Activated CD8-positive, alpha-beta memory T cell treated with anti-CD3 and anti-CD28 coated beads, Interleukin-2, amount 50 U/mL, for 24 hours (primary cell): ENCODE measurements around the gene ULK1.

ENCODE experiments used
- DNase-seq: peaks from one replicate; pipeline ENCODE4 v3.0.0-alpha.2; 2020; ENCODE audit errors: extremely low read depth

Gene ULK1

GRCh38 chr12:131892711-131893604, 1.5 kb upstream of the ULK1 start:
- no peak for DNase-seq

DNA sequence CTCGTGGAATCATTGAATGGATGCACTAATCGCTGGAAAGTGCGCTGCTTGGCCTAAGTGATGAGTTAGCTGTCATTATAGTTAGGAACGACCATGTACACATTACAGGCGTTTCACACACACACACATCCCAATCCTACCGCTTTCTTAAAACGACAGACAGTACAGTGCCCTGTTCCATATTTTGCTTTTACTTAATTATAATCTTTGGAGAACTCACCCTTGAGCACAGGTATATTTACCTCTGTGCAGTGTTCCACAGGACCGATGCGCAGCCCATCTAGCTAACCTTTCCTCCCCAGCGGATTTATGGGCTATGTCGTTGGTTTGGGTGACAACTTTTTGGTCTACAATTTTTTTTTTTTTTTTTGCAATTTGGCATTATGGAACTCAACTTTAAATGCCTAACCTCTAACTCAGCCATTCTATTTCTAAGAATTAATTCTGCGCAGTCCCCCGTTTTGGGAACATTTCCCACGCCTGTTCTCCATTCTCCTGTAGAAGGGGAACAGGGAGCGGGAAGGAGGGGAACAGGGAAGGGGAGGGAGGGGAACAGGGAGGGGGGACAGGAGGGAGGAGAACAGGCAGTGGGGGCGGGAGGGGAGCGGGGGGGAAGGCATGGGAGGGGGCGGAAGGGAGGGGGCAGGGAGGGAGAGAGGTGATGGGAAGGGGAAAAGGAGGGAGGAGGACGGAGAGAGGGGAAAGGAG, 663 bp upstream of the ULK1 start:
- no peak for DNase-seq

DNA sequence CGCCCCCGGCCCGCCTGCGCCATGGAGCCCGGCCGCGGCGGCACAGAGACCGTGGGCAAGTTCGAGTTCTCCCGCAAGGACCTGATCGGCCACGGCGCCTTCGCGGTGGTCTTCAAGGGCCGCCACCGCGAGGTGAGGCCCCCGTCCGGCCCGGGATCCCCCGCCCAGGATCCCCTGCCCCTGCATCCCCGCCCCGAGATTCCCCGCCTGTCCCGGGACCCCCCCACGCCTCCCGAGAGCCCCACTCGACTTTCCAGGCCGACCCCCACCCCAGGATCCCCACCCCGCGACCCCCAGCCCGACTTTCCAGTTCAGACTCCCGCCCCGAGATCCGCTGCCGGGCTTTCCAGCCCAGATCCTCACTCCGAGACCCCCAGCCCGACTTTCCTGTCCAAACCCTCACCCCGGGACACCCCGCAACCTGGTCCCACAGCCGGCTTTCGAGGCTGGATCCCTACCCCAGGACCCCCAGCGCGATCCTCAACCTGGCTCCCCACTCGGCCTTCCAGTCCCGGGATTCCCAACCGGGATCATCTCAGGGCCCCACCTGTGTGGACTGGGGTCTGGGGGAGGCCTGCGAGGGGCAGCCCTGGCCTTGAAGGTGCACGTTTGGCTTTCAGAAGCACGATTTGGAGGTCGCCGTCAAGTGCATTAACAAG, 688 bp downstream of the ULK1 start:
- no peak for DNase-seq

- no peak for DNase-seq
These were observed 1.2 kb downstream of the ULK1 start for GRCh38 chr12:131895640-131896079.

GRCh38 chr12:131896080-131896810, 1.8 kb downstream of the ULK1 start:
- DNase-seq, result peak; percentile 17

DNA sequence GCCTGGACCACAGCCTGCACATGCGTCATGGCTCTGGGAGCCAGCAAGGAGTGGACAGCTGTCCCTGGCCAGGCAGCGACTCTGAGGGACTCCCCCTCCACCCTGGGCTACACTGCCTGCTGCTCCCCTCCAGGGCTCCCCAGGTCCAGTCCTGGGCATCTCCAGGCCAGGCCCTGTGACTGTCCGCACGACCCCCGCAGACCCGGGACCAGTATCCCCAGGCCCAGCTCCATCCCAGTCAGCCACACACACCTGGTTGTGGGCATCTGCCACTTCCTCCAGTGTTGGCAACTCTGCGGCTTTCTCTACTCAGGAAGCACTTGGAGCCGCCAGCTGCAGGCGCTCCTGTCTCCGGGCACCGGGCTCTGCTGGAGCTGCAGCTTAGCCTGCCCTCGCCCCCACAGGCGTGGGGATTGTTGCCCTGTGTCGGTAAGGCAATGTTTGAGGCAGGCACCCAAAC, 2.4 kb downstream of the ULK1 start:
- DNase-seq, result no peak

GRCh38 chr12:131897276-131897675, 2.9 kb downstream of the ULK1 start:
- no peak for DNase-seq

- DNase-seq, result no peak
These were observed 3.5 kb downstream of the ULK1 start for GRCh38 chr12:131897875-131898274.

DNA sequence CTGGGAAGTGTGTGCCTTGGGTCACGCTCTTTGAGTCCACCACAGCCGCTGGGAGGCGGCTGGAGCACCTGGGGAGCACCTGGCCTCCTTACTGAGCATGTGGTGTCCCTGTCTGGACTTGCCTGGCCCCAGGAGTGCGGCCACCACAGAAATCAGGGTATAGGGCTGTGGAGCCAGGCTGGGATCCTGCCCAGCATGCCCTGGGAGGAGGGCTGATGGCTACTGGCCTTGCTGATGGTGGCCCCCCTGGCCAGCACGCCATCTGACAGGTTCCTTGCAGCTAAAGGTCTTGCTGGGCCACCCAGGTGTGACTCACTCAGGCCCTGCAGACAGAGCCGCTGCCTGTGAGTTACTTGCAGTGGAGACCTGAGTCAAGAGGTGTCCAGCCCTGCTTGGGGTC, 6.0 kb downstream of the ULK1 start:
- DNase-seq, result no peak

DNA sequence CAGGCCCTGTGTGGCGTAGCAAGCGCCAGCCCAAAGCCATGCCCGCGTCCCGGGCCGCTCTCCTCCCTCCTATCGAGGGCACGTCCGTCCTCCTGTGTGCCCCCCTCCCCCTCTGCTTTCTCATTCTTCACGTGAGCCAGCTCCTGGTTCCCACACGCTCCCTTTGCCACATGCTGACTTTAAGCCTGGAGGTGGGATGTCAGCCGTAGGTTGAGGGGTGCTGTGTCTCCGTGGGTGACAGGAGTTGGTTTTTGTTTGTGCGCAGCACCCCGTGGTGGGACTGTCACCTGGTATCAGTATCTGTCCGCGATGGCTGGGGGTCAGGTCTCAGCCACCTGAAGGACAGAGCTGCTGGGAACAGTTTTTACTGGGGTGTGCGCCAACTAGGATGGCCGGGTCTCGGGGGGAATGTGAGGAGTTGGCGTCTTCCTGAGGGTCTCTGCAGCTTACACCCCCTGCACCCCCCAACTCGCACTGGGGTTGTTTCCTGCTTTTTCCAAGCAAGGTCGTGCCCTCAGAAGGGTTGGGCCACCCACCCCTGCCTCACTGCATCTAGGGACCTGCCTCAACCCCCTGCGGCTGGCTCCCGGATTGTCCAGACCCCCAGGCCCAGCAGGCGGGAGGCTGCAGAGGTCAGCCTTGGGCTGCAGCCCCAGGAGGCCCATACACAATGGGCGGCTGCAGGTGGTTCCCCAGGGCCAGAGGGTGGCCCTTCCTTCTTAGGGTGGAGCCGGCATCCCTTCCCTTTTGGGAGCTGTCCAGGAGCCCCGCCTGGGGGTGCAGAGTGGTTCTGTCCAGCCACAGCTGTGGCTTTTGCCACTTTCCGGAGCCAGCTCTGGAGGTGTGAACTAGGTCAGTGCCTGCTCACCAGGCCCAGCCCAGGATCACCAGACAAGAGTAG, 7.3 kb downstream of the ULK1 start:
- no peak for DNase-seq

GRCh38 chr12:131902332-131903241, 8.2 kb downstream of the ULK1 start:
- no peak for DNase-seq

- DNase-seq, result no peak
These were observed 9.1 kb downstream of the ULK1 start for GRCh38 chr12:131903270-131904255.

DNA sequence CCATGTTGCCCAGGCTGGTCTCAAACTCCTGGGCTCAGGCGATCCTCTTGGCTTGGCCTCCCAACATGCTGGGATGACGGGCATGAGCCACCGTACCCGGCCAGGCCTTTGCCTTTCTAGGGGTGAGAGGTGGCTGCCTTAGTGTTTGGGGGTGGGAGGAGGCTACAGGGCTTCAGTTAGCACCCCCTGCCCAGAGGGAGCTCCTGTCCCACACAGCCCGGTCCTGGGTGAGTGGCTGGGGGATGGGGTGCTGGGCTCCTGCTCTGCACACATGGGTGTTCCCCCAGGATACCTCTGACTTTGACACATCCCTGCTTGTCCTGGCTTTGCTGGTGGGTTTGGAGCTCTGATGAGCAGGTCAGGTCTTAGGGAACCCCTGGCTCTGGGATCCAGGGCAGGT, 9.9 kb downstream of the ULK1 start:
- DNase-seq, result no peak

GRCh38 chr12:131905081-131905629, 10.7 kb downstream of the ULK1 start:
- DNase-seq, result no peak

GRCh38 chr12:131905630-131906091, 11.2 kb downstream of the ULK1 start:
- DNase-seq, result no peak

DNA sequence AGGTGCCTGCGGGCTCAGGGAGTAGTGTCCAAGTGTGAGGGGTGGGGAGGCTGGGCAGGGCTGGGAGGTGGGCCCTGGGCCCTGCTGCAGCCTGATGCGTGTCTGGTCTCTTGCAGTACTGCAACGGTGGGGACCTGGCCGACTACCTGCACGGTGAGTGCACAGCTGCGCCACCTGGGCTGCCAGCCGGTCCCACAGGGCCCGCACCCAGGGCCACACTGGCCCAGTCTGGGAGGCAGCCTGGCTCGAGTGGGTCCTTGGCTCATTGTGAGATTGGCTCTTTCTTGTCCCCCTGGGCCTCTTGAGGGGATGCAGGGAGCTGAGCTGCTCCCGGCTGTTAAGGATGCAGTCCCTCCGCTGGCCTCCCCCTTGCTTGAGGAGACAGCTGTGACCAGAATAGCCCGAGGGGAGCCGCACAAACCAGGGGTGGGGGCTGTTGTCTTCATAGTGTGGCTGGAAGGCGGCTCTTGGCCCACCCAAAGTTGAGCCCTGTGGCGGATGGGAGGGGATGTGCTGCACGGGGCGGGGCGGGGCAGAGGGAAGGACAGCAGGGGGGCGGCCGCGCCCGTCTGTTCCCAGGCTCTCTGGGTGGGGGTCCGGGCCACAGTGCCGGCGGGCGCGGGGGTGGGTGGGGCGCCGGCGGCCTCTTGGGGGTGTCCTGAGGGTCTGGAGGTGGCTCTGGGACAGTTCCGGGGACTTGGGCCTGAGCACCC, 13.1 kb downstream of the ULK1 start:
- no peak for DNase-seq
